H1 (cell line): ENCODE measurements around the gene FTCDNL1. TPM values are rescaled to one million over a fixed set of nuclear protein-coding genes. Genes with fewer than 3 reads are reported as not detected.

Source experiments
- CHD7 ChIP-seq: fragments of 300-600 bp; sonication (generic); IDR thresholded peaks from 2 replicates; pipeline ENCODE4 v1.7.1; 2012; ENCODE audit warnings: low read length, moderate library complexity, mild to moderate bottlenecking, inconsistent platforms; ENCODE audit not compliant: insufficient replicate concordance
- EGR1 ChIP-seq: IDR thresholded peaks from 2 replicates; pipeline ENCODE4 v1.6.1; 2011; ENCODE audit warnings: low read depth, low read length, borderline replicate concordance
- polyA plus RNA-seq, 7 experiments: library from polyadenylated mRNA; depleted of rRNA in 3 of 7; stranded (reverse) in 5 of 7; unstranded in 2 of 7; fragments of >200 nt in 5 of 7; fragments of 200-250 nt in 2 of 7; gene quantifications; 1 replicate in 5 of 7; 2 replicates in 1 of 7; 4 replicates in 1 of 7; pipeline versions ENCODE4 v1.2.1 to v1.2.3, GENCODE V29; 2011 to 2013; ENCODE audit warnings: missing spikeins in 2 of 7, mixed read lengths in 2 of 7
- total RNA-seq: library from RNA; stranded (reverse); fragmentation: NEBNext Ultra II Directional; extraction: Animal tissue kit (Norgen Biotek cat#: 25700); gene quantifications from 2 replicates; pipeline ENCODE4 v1.2.1, GENCODE V29; 2021

The FTCDNL1 gene
- total and polyA plus RNA-seq, 2 of the 8 experiments (the other 6 are each of a cell fraction or from before 2014, with no cell fraction given): 0.41 to 0.97 TPM

GRCh38 chr2:199838399-199838798 lies 12.6 kb downstream of the FTCDNL1 start (continued):
- TF ChIP-seq CHD7: no peak
- no peak for TF ChIP-seq EGR1
